GM21367 (cell line): ENCODE results near the gene KLK7.
"Not testable (repeated sequence)": the region's sequence is repeated elsewhere in the genome, so short reads cannot be mapped to it uniquely, and the experiment has no call there.

Experiments
- ATAC-seq: cut with Tn5 transposase; IDR thresholded peaks from one replicate; pipeline ENCODE4 v1.9.1; 2021; ENCODE audit not compliant: unreplicated experiment

Gene KLK7

DNA sequence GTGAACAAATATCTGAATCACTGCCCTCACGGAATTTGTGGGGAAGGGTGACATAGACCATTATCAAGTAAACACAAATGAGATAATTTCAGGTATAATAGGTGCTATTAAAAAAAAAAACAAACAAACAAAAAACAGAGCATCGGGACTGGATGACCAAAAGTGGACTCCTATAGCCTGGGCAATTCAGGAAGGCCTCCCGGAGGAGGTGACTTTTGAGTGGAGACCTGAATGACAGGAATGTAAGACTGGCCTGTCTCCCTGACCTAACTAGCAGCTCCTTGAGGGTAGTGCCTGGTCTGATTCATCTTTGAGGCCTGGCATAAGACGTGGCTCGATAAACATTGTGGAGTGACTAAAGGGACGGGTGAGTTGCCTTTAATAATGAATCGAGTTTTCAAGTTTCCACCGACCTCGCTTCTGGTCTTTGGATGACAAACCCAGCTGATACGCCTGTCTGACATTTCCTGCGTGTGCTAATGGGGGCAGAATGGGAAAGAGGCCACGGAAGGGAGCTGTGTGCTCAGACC lies 29.0 kb upstream of the KLK7 start:
- no peak for ATAC-seq

DNA sequence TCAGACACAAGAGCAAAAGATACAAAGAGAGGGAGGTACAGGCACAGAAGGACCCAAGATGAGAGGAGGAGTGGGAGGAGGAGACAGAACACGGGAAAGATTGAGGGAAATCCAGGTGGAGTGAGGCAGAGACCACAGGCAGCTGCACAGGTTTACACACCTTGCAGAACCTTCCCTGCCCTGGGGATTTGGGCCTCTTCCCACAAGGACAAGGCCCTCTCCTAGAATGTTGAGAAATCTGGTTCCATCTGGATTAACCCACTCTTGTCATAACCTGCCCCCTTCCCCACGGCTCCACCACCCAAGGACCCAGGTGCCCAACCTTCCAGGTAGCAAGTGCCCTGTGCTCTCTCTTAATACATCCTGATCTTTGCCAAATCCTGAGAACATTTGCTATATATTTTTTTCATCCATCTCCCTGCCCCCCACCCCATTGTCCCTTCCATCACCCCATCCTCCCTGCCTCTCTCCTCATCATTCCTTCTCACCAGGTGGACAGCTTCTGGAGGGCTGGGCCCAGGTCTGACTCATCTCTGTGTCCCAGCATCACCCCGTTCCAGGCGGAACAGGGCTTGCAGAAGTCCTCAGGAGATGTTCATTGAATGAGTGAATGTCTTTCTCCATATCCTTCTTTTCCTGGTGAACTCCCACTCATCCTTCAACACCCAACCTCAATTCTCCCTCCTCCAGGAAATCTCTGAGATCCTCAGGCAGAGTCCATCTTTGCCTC lies 26.5 kb upstream of the KLK7 start:
- ATAC-seq, result no peak

DNA sequence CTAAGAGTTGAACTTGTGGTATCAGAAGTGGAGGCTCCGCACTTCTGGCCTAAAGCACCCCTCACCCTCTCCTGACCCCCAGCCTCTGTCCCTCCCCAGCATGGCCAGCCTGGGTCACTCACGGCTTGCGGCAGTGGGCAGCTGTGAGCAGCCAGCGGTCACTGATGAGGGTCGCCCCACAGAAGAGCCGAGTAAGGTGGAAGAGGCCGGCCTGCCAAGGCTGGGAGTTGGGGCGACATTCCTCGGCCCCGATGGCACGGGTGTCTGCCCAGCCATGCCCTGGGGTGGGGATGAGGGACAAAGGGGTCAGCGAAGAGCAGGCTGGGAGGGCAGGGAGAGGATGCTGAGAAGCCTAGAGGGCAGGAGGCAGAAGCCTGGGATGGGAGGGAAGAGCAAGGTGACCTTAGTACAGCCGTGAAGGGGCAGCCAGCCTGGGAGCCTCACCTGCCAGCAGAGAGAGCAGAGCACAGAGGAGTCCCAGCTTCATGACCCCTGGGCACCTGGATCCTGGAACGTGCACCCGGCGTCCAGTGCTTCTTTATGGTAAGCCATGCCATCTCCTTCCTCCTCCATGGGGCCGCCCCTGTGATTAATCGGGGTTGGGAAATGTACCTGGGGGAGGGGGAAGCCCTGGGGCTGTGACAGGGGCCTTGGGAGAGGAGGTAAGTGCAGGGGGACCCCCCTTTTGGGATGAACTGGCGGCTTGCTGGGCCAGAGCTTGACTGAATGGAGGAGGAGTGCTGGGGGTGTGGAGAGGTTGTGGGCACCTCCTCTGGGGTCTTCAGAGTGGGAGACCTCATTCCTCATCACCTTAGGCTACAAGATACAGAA lies 25.6 kb upstream of the KLK7 start:
- no peak for ATAC-seq

DNA sequence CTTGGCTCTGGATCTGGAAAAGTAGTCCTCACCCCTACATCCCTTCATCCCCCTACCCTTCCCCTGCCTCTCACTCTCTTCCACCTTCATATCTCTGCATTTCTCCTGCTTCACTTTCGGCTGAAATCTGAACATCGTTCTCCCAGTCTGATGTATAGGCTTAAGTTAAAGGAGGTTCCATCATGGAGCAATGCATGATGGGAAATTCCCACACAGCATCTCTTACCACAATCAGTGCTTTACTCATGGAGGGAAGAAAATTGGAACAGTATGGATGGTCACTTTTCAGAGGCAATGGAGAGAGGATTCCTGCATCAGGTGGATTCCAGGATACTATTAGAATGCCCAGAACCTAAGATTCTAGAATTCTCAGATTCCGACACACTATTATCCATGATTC lies 23.8 kb upstream of the KLK7 start:
- ATAC-seq, result no peak

DNA sequence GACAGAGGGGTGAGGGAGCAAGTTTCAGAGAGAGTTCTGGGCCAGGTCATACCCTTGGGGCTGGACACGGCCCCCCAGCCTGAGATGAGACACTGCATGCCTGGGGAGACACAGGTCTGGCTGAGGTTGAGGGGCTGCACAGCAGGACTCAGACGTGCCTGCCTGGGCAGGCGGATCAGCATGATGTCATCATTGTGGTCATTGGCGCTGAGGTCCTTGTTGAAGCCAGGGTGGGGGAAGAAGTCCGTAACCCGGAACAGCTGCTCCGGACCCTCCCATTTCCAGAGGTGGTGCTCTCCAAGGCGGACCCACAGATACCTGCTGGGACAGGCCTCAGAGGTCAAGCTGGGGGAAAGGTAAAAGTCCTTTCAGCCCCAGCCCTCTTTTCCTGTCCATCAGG lies 22.7 kb upstream of the KLK7 start:
- ATAC-seq, result no peak

DNA sequence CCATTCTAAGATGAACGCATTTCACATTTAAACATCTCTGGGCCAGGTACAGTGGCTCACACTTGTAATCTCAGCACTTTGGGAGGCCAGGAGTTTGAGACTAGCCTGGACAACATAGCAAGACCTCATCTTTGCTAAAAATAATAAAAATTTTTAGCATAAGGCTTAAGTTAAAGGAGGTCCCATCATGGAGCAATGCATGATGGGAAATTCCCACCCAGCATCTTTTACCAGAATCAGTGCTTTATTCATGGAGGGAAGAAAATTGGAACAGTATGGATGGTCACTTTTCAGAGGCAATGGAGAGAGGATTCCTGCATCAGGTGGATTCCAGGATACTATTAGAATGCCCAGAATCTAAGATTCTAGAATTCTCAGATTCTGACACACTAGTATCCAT lies 21.5 kb upstream of the KLK7 start:
- ATAC-seq, result no peak

DNA sequence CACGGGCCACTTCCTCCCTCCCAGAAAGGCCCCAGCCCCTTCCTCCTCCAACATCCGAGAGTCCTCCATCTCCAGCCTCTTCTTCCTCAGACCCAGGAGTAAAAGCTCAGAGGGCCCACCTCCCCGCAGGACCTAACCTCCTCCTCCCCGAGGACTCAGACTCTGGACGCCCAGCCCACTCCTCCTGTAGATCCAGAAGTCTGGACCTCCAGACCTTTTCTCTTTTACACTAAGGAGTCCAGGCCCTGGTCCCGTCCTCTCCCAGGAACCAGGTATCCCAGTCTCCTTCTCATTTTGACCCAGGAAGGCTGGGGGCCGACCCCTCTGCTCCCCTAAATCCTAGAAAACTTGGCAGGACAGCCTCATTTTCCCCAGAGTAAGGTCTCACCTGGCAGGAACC lies 19.6 kb upstream of the KLK7 start:
- ATAC-seq, result no peak

DNA sequence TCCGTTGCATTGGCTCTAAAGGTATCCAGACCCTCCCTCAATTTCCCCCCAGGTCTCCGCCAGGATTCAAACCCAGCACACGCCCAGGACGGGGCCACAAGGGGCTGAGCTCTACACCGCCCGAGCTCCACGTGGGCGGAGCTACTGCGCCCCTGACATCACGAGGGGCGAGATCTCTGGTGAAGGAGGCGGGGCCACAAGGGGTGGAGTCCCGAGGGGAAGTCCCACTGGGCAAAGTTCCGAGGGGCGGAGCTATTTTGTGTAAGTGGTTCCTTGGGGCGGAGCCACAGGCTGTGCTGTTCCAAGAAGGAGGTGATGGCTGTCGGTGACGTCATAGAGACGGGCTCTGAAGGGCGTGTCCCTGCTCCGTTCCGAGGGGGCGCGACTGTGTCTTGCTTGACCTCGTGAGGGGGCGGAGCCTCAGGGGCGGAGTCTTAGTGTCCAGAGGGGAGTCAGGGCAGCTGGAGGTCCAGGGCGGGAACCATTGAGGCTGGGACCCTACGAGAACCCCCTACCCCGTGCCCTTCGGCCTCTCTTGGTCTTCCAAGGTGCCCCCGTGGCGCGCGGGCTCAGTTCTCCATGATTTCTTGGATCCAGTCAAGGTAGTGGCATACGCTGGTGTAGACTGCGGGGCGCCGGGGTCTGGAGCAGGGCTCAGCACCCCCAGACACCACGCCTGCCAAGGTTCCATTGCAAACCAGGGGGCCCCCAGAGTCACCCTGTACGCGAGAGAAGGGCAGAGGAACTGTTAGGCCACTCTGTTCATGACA lies 19.0 kb upstream of the KLK7 start:
- no peak for ATAC-seq

DNA sequence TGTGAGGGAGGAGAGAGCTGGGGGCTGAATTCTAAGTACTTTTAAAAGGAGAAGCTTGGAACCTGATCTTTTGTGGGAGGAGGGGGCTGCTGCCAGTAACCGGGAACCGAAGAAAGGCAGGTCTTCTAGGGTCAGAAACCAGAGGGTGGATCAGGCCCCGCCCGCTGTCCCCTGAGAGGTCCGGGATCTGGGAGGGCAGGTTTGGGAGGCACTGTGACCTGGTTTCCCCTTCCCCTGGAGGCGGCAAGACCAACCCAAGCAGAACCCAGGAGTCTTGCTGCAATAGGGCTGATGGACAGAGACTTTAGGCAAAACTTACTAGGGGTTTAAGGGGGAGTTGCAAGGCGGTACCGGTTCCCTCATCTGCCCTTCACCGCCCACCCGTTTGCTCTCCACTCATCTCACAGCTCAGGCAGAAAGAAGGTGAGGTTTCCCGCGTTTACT lies 18.4 kb upstream of the KLK7 start:
- ATAC-seq, result no peak

DNA sequence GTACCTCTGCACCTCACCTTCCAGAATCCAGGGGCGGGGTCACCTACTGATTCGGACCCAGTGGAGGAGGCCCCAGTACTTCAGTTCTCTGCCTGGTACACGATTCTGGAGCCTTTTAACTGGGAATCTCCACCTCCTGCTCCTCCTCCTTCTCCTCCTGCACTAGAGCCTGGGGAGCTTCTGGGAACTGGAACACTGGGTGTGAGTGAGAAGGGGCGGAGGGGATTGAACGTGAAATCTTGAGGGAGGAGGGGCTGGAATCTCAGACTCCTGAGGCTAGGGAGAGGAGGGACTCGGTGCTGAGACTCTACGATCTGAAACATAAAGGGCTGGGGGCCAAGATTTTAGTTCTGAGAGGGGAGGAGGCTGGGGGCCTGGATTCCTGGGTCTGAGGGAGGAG lies 17.8 kb upstream of the KLK7 start, which contains the start of gene KLK8:
Gene KLK8, minus strand, starts transcription at position 90 of the 400 bp plus-strand sequence. CDS start 437 bp downstream, outside the sequence.
- no peak for ATAC-seq

DNA sequence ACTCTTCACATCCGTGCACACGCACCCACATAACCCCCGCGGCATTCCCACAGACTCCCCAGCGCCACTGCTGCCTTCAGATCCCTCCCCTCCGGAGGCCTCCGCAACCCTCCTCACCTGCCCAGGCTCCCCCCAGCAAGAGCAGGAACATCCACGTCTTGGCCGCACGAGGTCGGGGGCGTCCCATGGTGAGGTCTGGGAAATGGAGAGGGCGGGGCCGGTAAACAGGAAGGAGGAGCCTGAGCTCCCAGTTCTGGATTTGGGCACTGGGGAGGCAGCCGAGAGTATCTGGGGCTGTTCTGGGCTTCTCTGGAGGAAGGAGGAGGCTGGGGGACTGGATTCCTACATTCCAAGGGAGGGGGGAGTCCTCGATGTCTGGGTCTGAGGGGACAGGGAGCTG lies 17.3 kb upstream of the KLK7 start:
- ATAC-seq, result no peak

DNA sequence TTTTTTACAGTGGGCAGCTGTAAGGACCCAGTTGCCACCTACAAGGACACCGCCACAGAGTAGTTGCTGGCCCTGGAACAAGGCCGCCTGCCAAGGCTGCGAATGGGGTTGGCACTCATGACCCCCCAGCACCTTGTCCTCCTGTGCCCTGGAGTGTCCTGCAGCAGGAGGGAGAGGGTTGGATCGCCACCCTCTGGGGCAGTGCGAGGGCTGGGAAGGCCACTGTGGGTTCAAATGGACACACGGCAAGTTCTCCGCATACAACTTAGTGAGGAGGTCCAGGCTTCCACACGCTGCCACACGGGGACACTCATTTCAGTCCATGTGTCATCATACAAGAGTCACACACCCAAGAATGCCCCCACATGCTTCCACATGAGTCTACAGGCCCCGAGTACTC lies 16.7 kb upstream of the KLK7 start:
- ATAC-seq, result no peak

DNA sequence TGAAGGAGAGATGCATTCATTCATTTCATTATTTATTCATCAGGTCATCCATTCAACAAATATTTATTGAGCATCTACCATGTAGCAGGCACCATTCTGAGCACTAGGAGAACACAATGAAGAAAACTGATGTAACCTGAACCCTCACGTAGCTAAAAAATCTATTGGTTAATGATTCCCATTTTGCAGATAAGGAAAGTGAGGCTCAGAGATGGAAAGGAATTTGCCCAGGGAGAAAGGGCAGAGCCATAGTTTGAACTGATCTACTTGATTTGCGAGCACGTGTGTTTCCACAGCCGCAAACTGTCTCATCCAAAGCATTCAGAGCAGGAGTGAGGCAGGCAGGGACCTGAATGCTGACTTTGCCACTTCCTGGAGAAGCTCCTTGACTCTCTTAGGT lies 15.0 kb upstream of the KLK7 start:
- ATAC-seq, result no peak

DNA sequence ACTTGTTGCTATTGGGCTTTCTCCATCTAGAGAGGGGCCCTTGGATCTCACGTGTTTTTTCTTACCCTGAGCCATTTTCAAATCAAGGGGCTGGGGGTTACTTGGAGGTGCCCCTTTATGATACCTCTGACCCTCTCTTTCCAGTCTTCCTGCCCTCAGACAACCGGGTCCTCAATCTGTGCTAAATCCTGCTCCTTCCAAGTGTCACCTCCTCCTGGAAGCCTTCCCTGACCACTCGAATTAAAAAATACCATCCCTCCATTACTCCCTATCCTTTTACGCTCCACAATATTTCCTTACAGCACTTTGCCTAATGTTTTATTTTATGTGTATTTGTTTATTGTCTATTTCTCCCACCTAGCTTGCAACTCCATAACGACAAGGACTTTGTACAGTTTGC lies 14.3 kb upstream of the KLK7 start:
- ATAC-seq, result no peak

DNA sequence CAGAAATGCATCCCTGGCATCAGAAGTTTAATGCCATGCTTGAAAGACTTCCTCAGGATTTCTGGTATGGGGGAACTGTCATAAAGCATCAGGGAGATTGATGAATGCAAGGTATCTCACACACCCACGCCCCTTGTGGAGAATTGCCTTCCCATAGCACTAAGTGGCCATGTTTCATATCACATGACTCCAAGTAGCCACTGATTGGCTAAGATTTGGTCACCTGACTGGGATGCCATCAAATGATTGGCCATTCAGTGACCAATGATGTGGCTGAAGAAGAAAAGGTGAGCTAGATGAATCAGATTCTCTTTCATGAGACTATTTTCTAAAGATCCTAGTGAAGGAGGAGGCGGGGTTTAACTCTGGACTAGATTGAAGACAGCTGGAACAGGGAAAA lies 10.4 kb upstream of the KLK7 start:
- no peak for ATAC-seq

DNA sequence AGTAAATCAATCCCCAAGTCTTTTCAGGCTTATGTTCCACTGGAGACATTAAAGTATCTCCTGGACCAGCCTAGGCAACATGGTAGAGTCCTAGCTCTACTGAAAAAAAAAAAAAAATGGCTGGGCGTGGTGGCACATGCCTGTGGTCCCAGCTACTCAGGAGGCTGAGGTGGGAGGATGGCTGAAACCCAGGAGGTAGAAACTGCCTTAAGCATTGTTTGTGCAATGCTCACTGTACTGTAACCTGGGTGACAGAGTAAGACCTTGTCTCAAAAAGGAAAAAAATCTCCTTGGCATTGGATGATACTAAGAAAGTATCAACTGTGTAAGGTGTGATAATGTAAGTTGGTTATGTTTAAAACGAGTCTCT lies 8.9 kb upstream of the KLK7 start:
- no peak for ATAC-seq

DNA sequence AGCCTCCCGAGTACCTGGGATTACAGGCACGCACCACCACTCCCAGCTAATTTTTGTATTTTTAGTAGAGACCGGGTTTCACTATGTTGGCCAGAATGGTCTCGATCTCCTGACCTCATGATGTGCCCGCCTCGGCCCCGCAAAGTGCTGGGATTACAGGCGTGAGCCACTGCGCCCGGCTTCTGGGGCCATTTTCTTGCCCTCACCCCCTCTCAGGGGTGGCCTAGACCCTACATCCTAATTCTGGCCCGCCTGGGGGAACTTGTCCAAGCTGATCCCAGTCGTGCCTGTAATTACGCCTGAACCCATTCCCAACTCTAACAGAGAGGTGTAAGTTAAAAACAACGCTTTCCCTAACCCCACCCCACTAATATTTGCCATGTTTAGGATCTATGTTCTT lies 699 bp upstream of the KLK7 start:
- ATAC-seq, result not testable (repeated sequence)

DNA sequence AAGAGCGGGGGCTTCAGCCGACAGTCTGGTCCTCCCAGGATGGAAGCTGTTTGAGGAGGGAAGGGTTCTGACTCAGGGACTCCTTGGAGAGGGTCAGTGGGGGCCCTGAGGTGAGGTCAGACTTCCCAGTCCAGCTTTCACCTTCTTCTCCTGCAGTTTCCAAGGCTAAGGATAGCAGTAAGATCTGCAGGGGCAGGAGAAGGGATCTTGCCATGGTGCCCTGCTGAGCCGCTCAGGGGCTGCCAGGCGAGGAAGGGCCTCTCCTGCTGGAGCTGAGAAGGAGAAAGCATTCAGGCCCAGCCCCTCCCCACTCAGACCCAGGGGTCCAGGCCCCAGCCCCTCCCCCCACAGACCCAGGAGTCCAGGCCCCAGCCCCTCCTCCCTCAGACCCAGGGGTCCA lies 1.5 kb downstream of the KLK7 start:
- ATAC-seq, result no peak

DNA sequence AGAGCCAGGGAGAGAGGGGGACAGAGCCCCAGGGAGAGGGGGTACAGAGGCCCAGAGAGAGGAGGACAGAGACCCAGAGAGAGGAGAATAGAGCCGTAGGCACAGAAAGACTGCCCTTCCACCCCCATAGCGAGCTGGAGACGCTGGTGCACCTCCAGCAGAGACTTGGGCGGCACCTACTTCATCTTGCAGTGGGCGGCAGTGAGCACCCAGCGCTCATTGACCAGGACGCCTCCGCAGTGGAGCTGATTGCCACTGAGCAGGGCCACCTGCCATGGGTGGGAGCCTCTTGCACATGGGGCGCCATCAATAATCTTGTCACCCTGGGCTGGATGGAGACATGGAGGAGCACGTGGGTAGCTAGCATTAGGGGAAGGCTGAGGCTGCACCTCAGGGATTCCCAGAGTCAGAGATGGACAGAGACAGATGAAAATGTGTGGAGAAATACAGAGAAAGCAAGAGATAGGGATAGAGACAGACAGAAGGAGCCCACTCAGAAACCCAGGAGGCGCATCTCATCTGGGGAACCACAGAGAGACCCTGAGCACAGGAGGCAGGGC lies 2.0 kb downstream of the KLK7 start:
- no peak for ATAC-seq

DNA sequence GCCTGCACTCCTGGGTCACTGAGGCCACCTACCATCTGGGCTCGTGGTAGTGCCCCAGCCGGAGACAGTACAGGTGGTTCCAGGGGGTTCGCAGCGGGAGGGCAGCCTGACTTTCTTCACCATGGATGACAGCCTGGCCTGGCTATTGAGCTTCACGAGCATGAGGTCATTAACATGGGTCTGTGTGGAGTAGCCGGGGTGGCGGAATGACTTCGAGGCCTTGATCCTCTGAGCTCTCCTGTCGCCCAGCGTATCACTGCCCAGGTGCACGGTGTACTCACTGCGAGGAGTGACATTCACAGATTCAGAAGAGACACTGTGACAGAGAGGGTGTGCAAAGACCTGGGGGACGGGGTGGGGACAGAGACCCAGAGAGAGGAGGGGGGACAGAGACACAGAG lies 3.5 kb downstream of the KLK7 start:
- ATAC-seq, result no peak

DNA sequence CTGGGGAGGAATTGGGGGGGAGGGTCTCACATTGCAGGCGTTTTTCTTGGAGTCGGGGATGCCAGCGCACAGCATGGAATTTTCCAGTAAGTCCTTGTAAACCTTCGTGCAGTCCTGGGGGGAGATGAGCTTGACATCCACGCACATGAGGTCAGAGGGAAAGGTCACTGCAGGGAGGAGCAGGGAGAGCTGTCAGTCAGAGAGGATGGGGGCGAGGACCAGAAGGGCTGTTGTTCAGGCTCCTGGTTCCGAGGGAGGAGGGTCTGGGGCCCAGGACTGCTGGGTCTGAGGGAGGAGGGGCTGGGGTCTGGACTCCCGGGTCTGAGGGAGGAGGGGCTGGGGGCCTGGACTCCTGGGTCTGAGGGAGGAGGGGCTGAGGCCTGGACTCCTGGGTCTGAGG lies 4.0 kb downstream of the KLK7 start:
- ATAC-seq, result no peak
